ENCODE measurements around the gene LRRK2. TPM values are rescaled to one million over a fixed set of nuclear protein-coding genes. Genes with fewer than 3 reads are reported as not detected.
A peak's percentile ranks its signal among the peaks of the same experiment; 100 is the strongest.

The LRRK2 gene
- total RNA-seq (2021; fragmentation: NEBNext Ultra II Directional; extraction: Animal tissue kit (Norgen Biotek cat#: 25700)): 0.13 and 0.19 TPM in 2 replicates
- 0.06 TPM in 1 of 2 replicates, not detected in the other for polyA plus RNA-seq (2011; rRNA removed)
- polyA plus RNA-seq (2011; cell fraction: cytosol; rRNA removed): 0.03 TPM
- 0.03 TPM for polyA plus RNA-seq (2011; cell fraction: nucleus; rRNA removed)
- polyA plus RNA-seq (2012, experiment 1 of 2): 0.03 to 0.26 TPM (median 0.21 TPM) in 4 replicates
- polyA plus RNA-seq (2012, experiment 2 of 2): not detected
- 0.04 TPM for polyA plus RNA-seq (2013, experiment 1 of 2)
- 0.06 TPM for polyA plus RNA-seq (2013, experiment 2 of 2)
- 0.15 and 0.32 TPM in 2 replicates for polyA minus RNA-seq (2011; rRNA and poly(A)+ RNA removed)
- not detected for polyA minus RNA-seq (2011; cell fraction: cytosol; rRNA and poly(A)+ RNA removed)
- polyA minus RNA-seq (2011; cell fraction: nucleus; rRNA and poly(A)+ RNA removed): 0.30 TPM
- long read RNA-seq, experiment 1: 0 reads
- long read RNA-seq, experiment 2: 0 reads

DNA sequence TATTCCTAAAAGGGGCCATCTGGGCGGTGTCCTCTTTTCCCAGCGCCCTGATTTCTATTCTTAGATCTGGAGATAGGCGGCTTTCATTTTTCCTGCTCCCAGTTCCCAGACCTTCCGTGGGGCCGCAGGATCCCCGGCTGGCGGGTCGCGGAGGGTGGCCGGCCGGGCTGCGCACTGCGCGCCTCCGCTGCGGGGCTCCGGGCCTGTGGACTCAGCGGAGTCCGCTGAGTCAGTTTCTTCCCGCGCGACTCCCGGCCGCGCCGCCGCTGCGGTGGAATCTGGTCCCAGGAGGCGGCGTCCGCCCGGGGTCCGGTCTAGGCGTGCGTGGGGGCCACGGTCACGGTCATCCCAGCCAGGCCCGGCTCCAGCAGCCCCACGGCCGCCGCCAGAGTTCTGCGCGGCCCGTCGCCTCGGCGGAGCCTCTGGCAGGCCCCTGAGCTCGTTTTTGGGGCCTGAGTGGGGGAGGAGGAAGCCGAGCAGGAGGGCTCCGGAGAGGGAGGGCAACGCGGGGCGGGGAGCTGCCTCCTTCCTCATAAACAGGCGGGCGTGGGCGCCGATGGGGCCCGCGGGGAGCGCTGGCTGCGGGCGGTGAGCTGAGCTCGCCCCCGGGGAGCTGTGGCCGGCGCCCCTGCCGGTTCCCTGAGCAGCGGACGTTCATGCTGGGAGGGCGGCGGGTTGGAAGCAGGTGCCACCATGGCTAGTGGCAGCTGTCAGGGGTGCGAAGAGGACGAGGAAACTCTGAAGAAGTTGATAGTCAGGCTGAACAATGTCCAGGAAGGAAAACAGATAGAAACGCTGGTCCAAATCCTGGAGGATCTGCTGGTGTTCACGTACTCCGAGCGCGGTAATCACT, at the start of gene LRRK2:
TSS of gene LRRK2 (plus strand) at position 559 of the 853 bp plus-strand sequence. CDS start at position 694, 135 bp downstream.
- Histone ChIP-seq H3K4me3 (ENCODE audit: extremely low read depth in 1 of 4, insufficient read depth in 2 of 4, low read depth in 3 of 4, low read length in 4 of 4) (peak within 1 kb of the TSS; percentile 43 to 77 (median 54)), H2AK5ac (ENCODE audit: low read depth, low read length) (no peak within 1 kb of the TSS), H3K79me1 (ENCODE audit: low read depth, low read length) (no peaks in the 10 kb centered on the region), H2BK20ac (ENCODE audit: low read length) (0 out of 2 replicates have a peak within 1 kb of the TSS, but pooled peaks have one; percentile 72), H2BK15ac (ENCODE audit: low read length) (no peak within 1 kb of the TSS), H3K18ac (ENCODE audit: extremely low read depth, low read length) (peak within 1 kb of the TSS; percentile 48), H2BK5ac (ENCODE audit: low read depth, low read length) (no peak within 1 kb of the TSS), H3K36me3 (ENCODE audit: control insufficient read depth in 2 of 4, insufficient read depth in 4 of 4, low read length in 3 of 4) (no peaks in the 10 kb centered on the region), H3K4me2 (ENCODE audit: insufficient read depth in 1 of 2, low read depth in 2 of 2, low read length in 2 of 2) (peak within 1 kb of the TSS; percentile 63 to 81), H3K4me1 (replicated peaks in 1 of 4; ENCODE audit: control insufficient read depth in 3 of 4, insufficient read depth in 4 of 4, low read length in 3 of 4) (no peaks in the 10 kb centered on the region; a peak in 2 of 7 replicates), H3K79me2 (ENCODE audit: control insufficient read depth in 1 of 2, insufficient read depth in 2 of 2, low read length in 2 of 2) (no peaks in the 10 kb centered on the region), H4K8ac (ENCODE audit: extremely low read depth, insufficient read depth, low read length) (peak within 1 kb of the TSS; percentile 45; the same call in 1 of the 2 replicates), H4K5ac (ENCODE audit: insufficient read length, low read depth, low read length) (no peak within 1 kb of the TSS), H2BK12ac (ENCODE audit: low read depth, low read length) (no peak within 1 kb of the TSS), H3K27me3 (replicated peaks in 1 of 4; ENCODE audit: control insufficient read depth in 3 of 4, extremely low read depth in 1 of 4, insufficient read depth in 3 of 4, low read length in 3 of 4) (peaks cover 0 to 24% (median 11%) of the 10 kb centered on the region in 4 experiments; a peak in 4 of 7 replicates), H3K9me3 (ENCODE audit: insufficient read depth in 2 of 2, low read depth in 1 of 2, low read length in 1 of 2) (no peaks in the 10 kb centered on the region), H3K56ac (replicated peaks; ENCODE audit: insufficient read length, low read depth, low read length) (no peak within 1 kb of the TSS), H3K9ac (replicated peaks in 1 of 4; ENCODE audit: extremely low read depth in 1 of 4, low read depth in 3 of 4, low read length in 3 of 4) (peak within 1 kb of the TSS in 2 of 4 experiments; percentile 20 to 50; a peak in 3 of 7 replicates), H3K14ac (ENCODE audit: insufficient read length) (no peak within 1 kb of the TSS), H3K23ac (ENCODE audit: insufficient read length) (no peak within 1 kb of the TSS), H3K27ac (ENCODE audit: low read depth, low read length) (no peak within 1 kb of the TSS), H2AFZ (ENCODE audit: low read length) (peak within 1 kb of the TSS; percentile 91; the same call in 1 of the 2 replicates), H4K91ac (replicated peaks; ENCODE audit: insufficient read length, low read length) (no peak within 1 kb of the TSS), H2BK120ac (replicated peaks; ENCODE audit: low read depth, low read length) (no peak within 1 kb of the TSS), H3K4ac (replicated peaks; ENCODE audit: insufficient read length, low read depth, low read length) (no peak within 1 kb of the TSS), H3K23me2 (ENCODE audit: low read depth, low read length) (peaks cover 6% of the 10 kb centered on the region; the same call in 1 of the 2 replicates), H4K20me1 (replicated peaks in 1 of 2; ENCODE audit: control insufficient read depth in 1 of 2, insufficient read depth in 2 of 2, low read length in 2 of 2) (no peaks in the 10 kb centered on the region)
- FAIRE-seq (no peak), DNase-seq (ENCODE audit: low read depth in 1 of 2, low spot score in 2 of 2) (peak in 1 of 2 experiments; percentile 63)
- WGBS, 2 experiments (ENCODE audit: extremely low coverage in 1 of 2, insufficient coverage in 1 of 2, insufficient read length in 1 of 2, insufficient replicate concordance in 2 of 2, low coverage in 1 of 2, low lambda C conversion rate in 2 of 2, missing lambda C conversion rate in 1 of 2): 6% methylated on average over 18 of the region's 78 CpGs; no CpG with 5 or more reads in 1 of the 2 experiments
- POLR2A ChIA-PET (ENCODE audit: partially characterized antibody): interaction anchor here (0.6 kb wide), 1 partner anchor 69 kb away, joined by 3 read pairs; no protein-coding TSS in a partner anchor
- CTCF ChIA-PET (ENCODE audit: partially characterized antibody): no interaction called here
- TF ChIP-seq PHF8 (conservative IDR thresholded peaks at IDR 0.05; ENCODE audit: low read depth, low read length) (0 out of 2 replicates have a peak, but pooled peaks have one; percentile 34), TAF1 (IDR thresholded peaks at IDR 0.05; ENCODE audit: low read depth, low read length) (peak; percentile 37; the same call in 1 of the 2 replicates)
